K562 (cell line): Measurements from ENCODE around the gene EML3. TPM values are rescaled to one million over a fixed set of nuclear protein-coding genes. Genes with fewer than 3 reads are reported as not detected.
A peak's percentile ranks its signal among the peaks of the same experiment; 100 is the strongest.

Experiments
- BRCA1 ChIP-seq, 2 experiments: fragments of 450-650 bp in 1 of 2; sonication (generic) in 1 of 2; formaldehyde crosslinking in 1 of 2; IDR thresholded peaks; 2 replicates each; pipeline versions ENCODE4 v1.5.0 to v1.6.1; 2017 to 2020; ENCODE audit warnings: mild to moderate bottlenecking in 1 of 2, missing genetic modification reagents in 1 of 2
- ETV5 ChIP-seq: sonication (generic); formaldehyde crosslinking; IDR thresholded peaks from 2 replicates; pipeline ENCODE4 v1.4.0; 2020; ENCODE audit warnings: low read depth, mild to moderate bottlenecking, missing genetic modification reagents
- MTA2 ChIP-seq: fragments of 450-650 bp; IDR thresholded peaks from 2 replicates; pipeline ENCODE4 v1.6.1; 2016; ENCODE audit warnings: low read depth
- RBBP5 ChIP-seq: fragments of 200-600 bp; sonication (generic); IDR thresholded peaks from 2 replicates; pipeline ENCODE4 v1.6.1; 2012; ENCODE audit warnings: borderline replicate concordance, mild to moderate bottlenecking, low read length, control low read depth, inconsistent platforms; ENCODE audit not compliant: insufficient read depth, poor library complexity, severe bottlenecking
- SP2 ChIP-seq: IDR thresholded peaks from 2 replicates; pipeline ENCODE4 v1.6.1; 2011; ENCODE audit warnings: mild to moderate bottlenecking, low read depth, low read length, moderate library complexity; ENCODE audit not compliant: poor library complexity, severe bottlenecking; ENCODE audit errors: extremely low read depth
- YBX1 ChIP-seq: fragments of 450-650 bp; IDR thresholded peaks from 2 replicates; pipeline ENCODE4 v1.7.1; 2016; ENCODE audit warnings: mild to moderate bottlenecking
- ZNF76 ChIP-seq: fragments of 250-450 bp; sonication (Bioruptor Pico); IDR thresholded peaks from 2 replicates; pipeline ENCODE4 v1.4.0; 2020; ENCODE audit warnings: mild to moderate bottlenecking, moderate library complexity, borderline replicate concordance
- polyA plus RNA-seq, 8 experiments: library from polyadenylated mRNA; depleted of rRNA in 4 of 8; stranded (reverse) in 5 of 8; unstranded in 3 of 8; fragments of >200 nt; fragmentation: Nextera tagmentation in 2 of 8; fragmentation: Illumina TruSeq in 1 of 8; extraction: Ambion mirVana in 2 of 8; extraction: Trizol in 1 of 8; gene quantifications; 2 replicates each; pipeline versions ENCODE4 v1.2.1 to v1.2.3, GENCODE V29; 2011 to 2014; ENCODE audit warnings: inconsistent platforms in 1 of 8, missing spikeins in 1 of 8
- total RNA-seq, 7 experiments: library from RNA; depleted of rRNA in 6 of 7; stranded (reverse); fragments of >200 nt in 6 of 7; fragmentation: Illumina TruSeq in 2 of 7; extraction: Trizol in 2 of 7; gene quantifications; 2 replicates each; pipeline versions ENCODE4 v1.2.1 to v1.2.3, GENCODE V29; 2011 to 2021; ENCODE audit warnings: low replicate concordance in 1 of 7
- TF ChIP-seq, protein P1 (sequence below), 2 experiments: IDR thresholded peaks; 2 replicates each; pipeline ENCODE4 v1.6.1; 2011; ENCODE audit warnings: borderline replicate concordance in 1 of 2, control low read depth in 1 of 2, low read depth in 1 of 2, low read length in 1 of 2, mild to moderate bottlenecking in 1 of 2, mixed read lengths in 1 of 2, moderate library complexity in 1 of 2; ENCODE audit not compliant: insufficient read depth in 1 of 2, insufficient read length in 1 of 2, poor library complexity in 1 of 2, severe bottlenecking in 1 of 2; ENCODE audit errors: extremely low read depth in 1 of 2
- TF ChIP-seq, protein P2 (sequence below): fragments of 250-450 bp; sonication (Bioruptor Pico); IDR thresholded peaks from 2 replicates; pipeline ENCODE4 v1.4.0; 2020
- TF ChIP-seq, protein P3 (sequence below), 3 experiments: IDR thresholded peaks in 2 of 3; conservative IDR thresholded peaks in 1 of 3; 2 replicates each; pipeline ENCODE4 v1.5.1; 2011 to 2012; ENCODE audit warnings: low read length in 3 of 3, mild to moderate bottlenecking in 3 of 3, control low read depth in 2 of 3, improper control_type of control experiment in 1 of 3, inconsistent platforms in 1 of 3, low read depth in 1 of 3, mixed read lengths in 1 of 3, moderate library complexity in 1 of 3; ENCODE audit not compliant: insufficient read depth in 2 of 3
- TF ChIP-seq, protein P4 (sequence below): fragments of 250-450 bp; sonication (Bioruptor Pico); IDR thresholded peaks from 2 replicates; pipeline ENCODE4 v1.5.0; 2020; ENCODE audit warnings: mild to moderate bottlenecking

Gene EML3
- total and polyA plus RNA-seq, 9 of the 15 experiments (the other 6 are each of a cell fraction or from before 2014, with no cell fraction given): 0.32 to 90.5 (median 26.4) TPM

DNA sequence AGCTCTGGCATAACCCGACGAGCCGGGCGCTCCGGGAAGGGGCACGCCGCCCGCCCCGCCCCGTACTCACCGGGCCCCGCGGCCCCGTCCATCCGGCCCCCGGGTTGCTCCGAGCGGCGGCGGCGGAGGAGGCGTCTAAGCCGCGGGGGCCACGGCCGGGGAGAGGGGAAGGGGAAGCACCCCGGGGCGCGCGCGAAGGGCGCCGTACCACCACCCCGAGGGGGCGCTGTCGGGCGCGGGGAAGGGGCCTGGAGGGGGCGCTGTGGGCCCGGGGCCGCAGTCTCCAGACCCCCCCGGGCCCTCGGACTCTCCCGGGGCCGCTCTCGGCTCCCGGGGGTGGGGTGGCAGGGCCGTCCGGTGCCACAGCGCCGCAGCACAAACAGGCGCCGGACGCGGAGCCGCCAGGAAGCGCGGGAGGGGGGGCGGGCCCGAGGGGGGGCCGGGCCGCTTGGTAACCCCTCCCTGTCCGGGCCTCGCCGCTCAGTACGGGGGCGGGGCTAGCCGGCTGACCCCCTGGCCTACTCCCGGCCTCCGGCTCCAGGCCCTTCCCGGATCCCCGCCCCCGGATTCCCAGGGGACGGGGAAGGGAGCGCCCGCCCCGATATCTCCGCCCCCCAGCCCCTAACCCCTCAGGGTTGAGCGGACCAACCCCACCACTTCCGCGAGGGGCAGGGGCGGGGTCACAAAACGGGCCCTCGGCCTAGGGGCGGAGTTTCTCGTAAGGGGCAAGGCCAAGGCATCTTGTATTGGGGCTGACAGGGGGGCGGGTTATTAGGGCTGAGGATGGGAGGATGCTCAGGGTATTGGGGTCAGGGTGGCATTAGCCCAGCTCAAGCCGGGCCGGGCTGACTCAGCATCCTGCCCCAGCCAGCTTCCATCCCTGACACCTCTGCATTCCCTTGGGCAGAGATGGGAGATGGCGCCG lies at the start of gene EML3, which contains the start of gene ROM1 (continued):
- TF ChIP-seq YBX1 (no peak), RBBP5 (no peak), ETV5 (CRISPR knock-in tag) (no peak), SP2 (no peak), MTA2 (no peak), ZNF76 (CRISPR knock-in tag) (no peak), BRCA1 (IDR thresholded peaks at IDR 0.05) (no peak), BRCA1 (CRISPR knock-in tag; IDR thresholded peaks at IDR 0.05) (no peak)
- TF ChIP-seq, protein P1, sequence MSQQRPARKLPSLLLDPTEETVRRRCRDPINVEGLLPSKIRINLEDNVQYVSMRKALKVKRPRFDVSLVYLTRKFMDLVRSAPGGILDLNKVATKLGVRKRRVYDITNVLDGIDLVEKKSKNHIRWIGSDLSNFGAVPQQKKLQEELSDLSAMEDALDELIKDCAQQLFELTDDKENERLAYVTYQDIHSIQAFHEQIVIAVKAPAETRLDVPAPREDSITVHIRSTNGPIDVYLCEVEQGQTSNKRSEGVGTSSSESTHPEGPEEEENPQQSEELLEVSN (IDR thresholded peaks at IDR 0.05; ENCODE audit: borderline replicate concordance in 1 of 2, extremely low read depth in 1 of 2, insufficient read depth in 1 of 2, insufficient read length in 1 of 2, low read depth in 1 of 2, low read length in 1 of 2, poor library complexity in 1 of 2, severe bottlenecking in 1 of 2): peak in 1 of 2 experiments; percentile 62
- TF ChIP-seq, protein P2, sequence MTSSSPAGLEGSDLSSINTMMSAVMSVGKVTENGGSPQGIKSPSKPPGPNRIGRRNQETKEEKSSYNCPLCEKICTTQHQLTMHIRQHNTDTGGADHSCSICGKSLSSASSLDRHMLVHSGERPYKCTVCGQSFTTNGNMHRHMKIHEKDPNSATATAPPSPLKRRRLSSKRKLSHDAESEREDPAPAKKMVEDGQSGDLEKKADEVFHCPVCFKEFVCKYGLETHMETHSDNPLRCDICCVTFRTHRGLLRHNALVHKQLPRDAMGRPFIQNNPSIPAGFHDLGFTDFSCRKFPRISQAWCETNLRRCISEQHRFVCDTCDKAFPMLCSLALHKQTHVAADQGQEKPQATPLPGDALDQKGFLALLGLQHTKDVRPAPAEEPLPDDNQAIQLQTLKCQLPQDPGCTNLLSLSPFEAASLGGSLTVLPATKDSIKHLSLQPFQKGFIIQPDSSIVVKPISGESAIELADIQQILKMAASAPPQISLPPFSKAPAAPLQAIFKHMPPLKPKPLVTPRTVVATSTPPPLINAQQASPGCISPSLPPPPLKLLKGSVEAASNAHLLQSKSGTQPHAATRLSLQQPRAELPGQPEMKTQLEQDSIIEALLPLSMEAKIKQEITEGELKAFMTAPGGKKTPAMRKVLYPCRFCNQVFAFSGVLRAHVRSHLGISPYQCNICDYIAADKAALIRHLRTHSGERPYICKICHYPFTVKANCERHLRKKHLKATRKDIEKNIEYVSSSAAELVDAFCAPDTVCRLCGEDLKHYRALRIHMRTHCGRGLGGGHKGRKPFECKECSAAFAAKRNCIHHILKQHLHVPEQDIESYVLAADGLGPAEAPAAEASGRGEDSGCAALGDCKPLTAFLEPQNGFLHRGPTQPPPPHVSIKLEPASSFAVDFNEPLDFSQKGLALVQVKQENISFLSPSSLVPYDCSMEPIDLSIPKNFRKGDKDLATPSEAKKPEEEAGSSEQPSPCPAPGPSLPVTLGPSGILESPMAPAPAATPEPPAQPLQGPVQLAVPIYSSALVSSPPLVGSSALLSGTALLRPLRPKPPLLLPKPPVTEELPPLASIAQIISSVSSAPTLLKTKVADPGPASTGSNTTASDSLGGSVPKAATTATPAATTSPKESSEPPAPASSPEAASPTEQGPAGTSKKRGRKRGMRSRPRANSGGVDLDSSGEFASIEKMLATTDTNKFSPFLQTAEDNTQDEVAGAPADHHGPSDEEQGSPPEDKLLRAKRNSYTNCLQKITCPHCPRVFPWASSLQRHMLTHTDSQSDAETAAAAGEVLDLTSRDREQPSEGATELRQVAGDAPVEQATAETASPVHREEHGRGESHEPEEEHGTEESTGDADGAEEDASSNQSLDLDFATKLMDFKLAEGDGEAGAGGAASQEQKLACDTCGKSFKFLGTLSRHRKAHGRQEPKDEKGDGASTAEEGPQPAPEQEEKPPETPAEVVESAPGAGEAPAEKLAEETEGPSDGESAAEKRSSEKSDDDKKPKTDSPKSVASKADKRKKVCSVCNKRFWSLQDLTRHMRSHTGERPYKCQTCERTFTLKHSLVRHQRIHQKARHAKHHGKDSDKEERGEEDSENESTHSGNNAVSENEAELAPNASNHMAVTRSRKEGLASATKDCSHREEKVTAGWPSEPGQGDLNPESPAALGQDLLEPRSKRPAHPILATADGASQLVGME (CRISPR knock-in tag): no peak
- TF ChIP-seq, protein P3, sequence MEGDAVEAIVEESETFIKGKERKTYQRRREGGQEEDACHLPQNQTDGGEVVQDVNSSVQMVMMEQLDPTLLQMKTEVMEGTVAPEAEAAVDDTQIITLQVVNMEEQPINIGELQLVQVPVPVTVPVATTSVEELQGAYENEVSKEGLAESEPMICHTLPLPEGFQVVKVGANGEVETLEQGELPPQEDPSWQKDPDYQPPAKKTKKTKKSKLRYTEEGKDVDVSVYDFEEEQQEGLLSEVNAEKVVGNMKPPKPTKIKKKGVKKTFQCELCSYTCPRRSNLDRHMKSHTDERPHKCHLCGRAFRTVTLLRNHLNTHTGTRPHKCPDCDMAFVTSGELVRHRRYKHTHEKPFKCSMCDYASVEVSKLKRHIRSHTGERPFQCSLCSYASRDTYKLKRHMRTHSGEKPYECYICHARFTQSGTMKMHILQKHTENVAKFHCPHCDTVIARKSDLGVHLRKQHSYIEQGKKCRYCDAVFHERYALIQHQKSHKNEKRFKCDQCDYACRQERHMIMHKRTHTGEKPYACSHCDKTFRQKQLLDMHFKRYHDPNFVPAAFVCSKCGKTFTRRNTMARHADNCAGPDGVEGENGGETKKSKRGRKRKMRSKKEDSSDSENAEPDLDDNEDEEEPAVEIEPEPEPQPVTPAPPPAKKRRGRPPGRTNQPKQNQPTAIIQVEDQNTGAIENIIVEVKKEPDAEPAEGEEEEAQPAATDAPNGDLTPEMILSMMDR (IDR thresholded peaks at IDR 0.05 in 2 of 3, conservative IDR thresholded peaks at IDR 0.05 in 1 of 3; ENCODE audit: insufficient read depth in 2 of 3, low read depth in 1 of 3, low read length in 3 of 3): peak; percentile 79 to 100 (median 100)
- TF ChIP-seq, protein P4, sequence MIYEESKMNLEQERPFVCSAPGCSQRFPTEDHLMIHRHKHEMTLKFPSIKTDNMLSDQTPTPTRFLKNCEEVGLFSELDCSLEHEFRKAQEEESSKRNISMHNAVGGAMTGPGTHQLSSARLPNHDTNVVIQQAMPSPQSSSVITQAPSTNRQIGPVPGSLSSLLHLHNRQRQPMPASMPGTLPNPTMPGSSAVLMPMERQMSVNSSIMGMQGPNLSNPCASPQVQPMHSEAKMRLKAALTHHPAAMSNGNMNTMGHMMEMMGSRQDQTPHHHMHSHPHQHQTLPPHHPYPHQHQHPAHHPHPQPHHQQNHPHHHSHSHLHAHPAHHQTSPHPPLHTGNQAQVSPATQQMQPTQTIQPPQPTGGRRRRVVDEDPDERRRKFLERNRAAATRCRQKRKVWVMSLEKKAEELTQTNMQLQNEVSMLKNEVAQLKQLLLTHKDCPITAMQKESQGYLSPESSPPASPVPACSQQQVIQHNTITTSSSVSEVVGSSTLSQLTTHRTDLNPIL: no peak
